ENCODE data around the gene TXNDC16. TPM values are rescaled to one million over a fixed set of nuclear protein-coding genes. Genes with fewer than 3 reads are reported as not detected.

The TXNDC16 gene
- total and polyA plus RNA-seq, 2 donors (not counting 1 experiment from before 2014, with no cell fraction given) = 0.75 to 7.0 TPM

GRCh38 chr14:52550661-52551060 is 1.6 kb downstream of the TXNDC16 start:
- TF ChIP-seq CTCF (IDR thresholded peaks at IDR 0.05) (no peak), EZH2 (IDR thresholded peaks at IDR 0.05; ENCODE audit: borderline replicate concordance, insufficient read depth, low read depth, low read length, poor library complexity, severe bottlenecking) (no peak)
- intact Hi-C loops (cut with micrococcal nuclease) = loop anchor here (5.0 to 10.0 kb wide), 6 partner anchors 238 to 1453 kb away; partner anchors contain the start of genes PTGER2 and TRIM9
- peaks cover 4% of the 10 kb centered on the region for H3K27me3 Mint-ChIP-seq
- CTCF ChIA-PET = no interaction called here
- peaks cover 16 to 24% of the 10 kb centered on the region in 2 donors for H3K4me1 ChIP-seq (ENCODE audit: control insufficient read depth in 2 of 2, insufficient read depth in 2 of 2, low read length in 2 of 2)
- H3K4me1 Mint-ChIP-seq = peaks cover 28% of the 10 kb centered on the region
- peak overlapping the region; percentile 46 for H3K4me3 Mint-ChIP-seq
- no peak overlapping the region for H3K27ac Mint-ChIP-seq
- no CpG with 5 or more reads among the region's 3 CpGs for WGBS (ENCODE audit: insufficient coverage)
- no peak overlapping the region for H3K9ac ChIP-seq (ENCODE audit: low read length)
- no peak overlapping the region for H2AFZ ChIP-seq (ENCODE audit: insufficient read depth, low read depth, low read length, poor library complexity, severe bottlenecking)
- no peak overlapping the region for H3K4me2 ChIP-seq (replicated peaks; ENCODE audit: low read depth, low read length, poor library complexity, severe bottlenecking)
- ATAC-seq (ENCODE audit: low read depth) = no peak
- H3K27me3 ChIP-seq (replicated peaks in 1 of 4; ENCODE audit: control extremely low read depth in 1 of 4, control insufficient read depth in 3 of 4, insufficient read depth in 4 of 4, low read length in 3 of 4) = peaks cover 0 to 13% (median 13%) of the 10 kb centered on the region in 4 experiments
- POLR2A ChIA-PET = no interaction called here
- H4K20me1 ChIP-seq (ENCODE audit: control insufficient read depth, insufficient read depth, low read length, poor library complexity, severe bottlenecking) = no peaks in the 10 kb centered on the region
- H3K9me3 ChIP-seq (ENCODE audit: control extremely low read depth in 1 of 3, control insufficient read depth in 2 of 3, insufficient read depth in 1 of 3, low read length in 2 of 3) = no peaks in the 10 kb centered on the region
- peaks cover 33% of the 10 kb centered on the region for H3K79me2 ChIP-seq (ENCODE audit: control insufficient read depth, insufficient read depth, low read length)
- no peaks in the 10 kb centered on the region for H3K9me3 Mint-ChIP-seq (ENCODE audit: insufficient read depth)
- no peak overlapping the region for H3K4me3 ChIP-seq (ENCODE audit: control extremely low read depth in 1 of 5, extremely low read depth in 1 of 5, insufficient read depth in 1 of 5, low read depth in 2 of 5, low read length in 4 of 5)
- H3K36me3 ChIP-seq (replicated peaks in 1 of 2; ENCODE audit: control extremely low read depth in 1 of 2, control insufficient read depth in 1 of 2, extremely low read depth in 1 of 2, insufficient read depth in 2 of 2, low read length in 1 of 2) = no peaks in the 10 kb centered on the region
- no peak for DNase-seq
- no peak overlapping the region for H3K27ac ChIP-seq (ENCODE audit: low read length in 2 of 2)

GRCh38 chr14:52547526-52547925 is 4.8 kb downstream of the TXNDC16 start:
- peaks cover 24% of the 10 kb centered on the region for H3K4me1 Mint-ChIP-seq
- Histone ChIP-seq H3K4me3 (ENCODE audit: control extremely low read depth in 1 of 5, extremely low read depth in 1 of 5, insufficient read depth in 1 of 5, low read depth in 2 of 5, low read length in 4 of 5) (no peak overlapping the region), H3K9me3 (ENCODE audit: control extremely low read depth in 1 of 3, control insufficient read depth in 2 of 3, insufficient read depth in 1 of 3, low read length in 2 of 3) (no peaks in the 10 kb centered on the region), H3K79me2 (ENCODE audit: control insufficient read depth, insufficient read depth, low read length) (peaks cover 33% of the 10 kb centered on the region), H3K27me3 (replicated peaks in 1 of 4; ENCODE audit: control extremely low read depth in 1 of 4, control insufficient read depth in 3 of 4, insufficient read depth in 4 of 4, low read length in 3 of 4) (no peaks in the 10 kb centered on the region), H3K4me2 (replicated peaks; ENCODE audit: low read depth, low read length, poor library complexity, severe bottlenecking) (no peak overlapping the region), H2AFZ (ENCODE audit: insufficient read depth, low read depth, low read length, poor library complexity, severe bottlenecking) (no peak overlapping the region), H3K36me3 (replicated peaks in 1 of 2; ENCODE audit: control extremely low read depth in 1 of 2, control insufficient read depth in 1 of 2, extremely low read depth in 1 of 2, insufficient read depth in 2 of 2, low read length in 1 of 2) (no peaks in the 10 kb centered on the region), H3K9ac (ENCODE audit: low read length) (no peak overlapping the region), H4K20me1 (ENCODE audit: control insufficient read depth, insufficient read depth, low read length, poor library complexity, severe bottlenecking) (no peaks in the 10 kb centered on the region), H3K4me1 (ENCODE audit: control insufficient read depth in 2 of 2, insufficient read depth in 2 of 2, low read length in 2 of 2) (peaks cover 10 to 14% of the 10 kb centered on the region in 2 donors), H3K27ac (ENCODE audit: low read length in 2 of 2) (no peak overlapping the region)
- CTCF ChIA-PET = no interaction called here
- H3K4me3 Mint-ChIP-seq = no peak overlapping the region
- no peaks in the 10 kb centered on the region for H3K27me3 Mint-ChIP-seq
- TF ChIP-seq EZH2 (IDR thresholded peaks at IDR 0.05; ENCODE audit: borderline replicate concordance, insufficient read depth, low read depth, low read length, poor library complexity, severe bottlenecking) = no peak
- TF ChIP-seq CTCF (IDR thresholded peaks at IDR 0.05) = no peak
- ATAC-seq (ENCODE audit: low read depth) (no peak), DNase-seq (no peak)
- no CpG with 5 or more reads among the region's 3 CpGs for WGBS (ENCODE audit: insufficient coverage)
- H3K9me3 Mint-ChIP-seq (ENCODE audit: insufficient read depth) = no peaks in the 10 kb centered on the region
- no peak overlapping the region for H3K27ac Mint-ChIP-seq
- intact Hi-C loops (cut with micrococcal nuclease) = no loop called here
- POLR2A ChIA-PET = no interaction called here

All from B cell (primary cell).